OCI-LY7 (cell line): ENCODE results near the gene IDH2.

ENCODE experiments used
- EZH2phosphoT487 ChIP-seq: fragments of 200-600 bp; sonication (generic); IDR thresholded peaks from 2 replicates; pipeline ENCODE4 v1.6.1; 2018; ENCODE audit warnings: low read depth, borderline replicate concordance, mild to moderate bottlenecking, mixed run types, antibody characterized with exemption, low read length, moderate library complexity, mixed read lengths
- TF ChIP-seq, protein P1 (sequence below): fragments of 200-600 bp; sonication (generic); conservative IDR thresholded peaks from 2 replicates; pipeline ENCODE4 v1.5.1; 2014; ENCODE audit warnings: mild to moderate bottlenecking, antibody characterized with exemption, low read length, moderate library complexity, mixed read lengths

DNA sequence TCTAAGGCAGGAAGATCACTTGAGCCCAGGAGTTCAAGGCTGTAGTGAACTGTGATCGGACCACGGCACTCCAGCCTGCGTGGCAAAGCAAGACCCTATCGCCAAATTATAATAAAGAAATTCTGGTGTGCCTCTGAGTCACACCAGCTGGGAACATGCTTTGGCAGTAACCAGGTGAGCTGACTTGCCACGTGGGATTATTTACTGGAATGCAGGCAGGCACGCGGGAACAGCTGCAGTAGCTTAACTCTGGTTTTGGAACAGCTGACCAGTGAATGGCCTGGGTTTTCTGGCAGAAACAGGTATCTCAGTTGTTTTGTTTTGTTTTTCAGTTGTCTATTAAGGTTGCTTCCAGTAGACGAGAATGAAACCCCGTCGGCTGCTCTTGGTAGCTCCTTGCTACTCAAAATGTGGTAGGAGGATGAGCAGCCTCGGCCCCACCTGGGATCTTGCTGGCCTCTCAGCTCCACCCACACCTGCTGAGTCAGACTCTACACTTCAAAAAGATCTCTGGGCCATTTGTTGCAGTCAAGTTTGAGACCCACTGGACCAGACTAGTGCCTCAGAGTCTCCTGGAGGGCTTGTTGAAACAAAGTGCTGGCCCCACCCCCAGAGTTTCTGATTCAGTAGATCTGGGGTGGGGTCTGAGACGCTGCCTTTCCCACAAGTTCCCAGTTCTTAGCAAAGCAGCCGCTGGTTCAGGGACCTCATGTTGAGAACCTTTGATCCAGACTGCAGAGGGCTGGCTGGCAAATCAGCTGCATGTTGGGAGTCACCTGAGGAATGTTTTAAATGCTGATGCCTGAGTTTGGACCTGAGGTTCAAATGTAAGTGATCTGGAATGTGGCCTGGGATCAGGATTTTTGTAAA is 26.6 kb downstream of the IDH2 start:
- TF ChIP-seq, protein P1, sequence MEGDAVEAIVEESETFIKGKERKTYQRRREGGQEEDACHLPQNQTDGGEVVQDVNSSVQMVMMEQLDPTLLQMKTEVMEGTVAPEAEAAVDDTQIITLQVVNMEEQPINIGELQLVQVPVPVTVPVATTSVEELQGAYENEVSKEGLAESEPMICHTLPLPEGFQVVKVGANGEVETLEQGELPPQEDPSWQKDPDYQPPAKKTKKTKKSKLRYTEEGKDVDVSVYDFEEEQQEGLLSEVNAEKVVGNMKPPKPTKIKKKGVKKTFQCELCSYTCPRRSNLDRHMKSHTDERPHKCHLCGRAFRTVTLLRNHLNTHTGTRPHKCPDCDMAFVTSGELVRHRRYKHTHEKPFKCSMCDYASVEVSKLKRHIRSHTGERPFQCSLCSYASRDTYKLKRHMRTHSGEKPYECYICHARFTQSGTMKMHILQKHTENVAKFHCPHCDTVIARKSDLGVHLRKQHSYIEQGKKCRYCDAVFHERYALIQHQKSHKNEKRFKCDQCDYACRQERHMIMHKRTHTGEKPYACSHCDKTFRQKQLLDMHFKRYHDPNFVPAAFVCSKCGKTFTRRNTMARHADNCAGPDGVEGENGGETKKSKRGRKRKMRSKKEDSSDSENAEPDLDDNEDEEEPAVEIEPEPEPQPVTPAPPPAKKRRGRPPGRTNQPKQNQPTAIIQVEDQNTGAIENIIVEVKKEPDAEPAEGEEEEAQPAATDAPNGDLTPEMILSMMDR, result no peak
- TF ChIP-seq EZH2phosphoT487, result no peak
